Loucy (cell line): ENCODE data around the gene AP2B1.

Experiments
- H2AFZ ChIP-seq: fragments of 200-600 bp; sonication (generic); 2 replicates; pipeline ENCODE4 v1.6.0; 2016; ENCODE audit warnings: antibody characterized with exemption, mild to moderate bottlenecking, low read length, moderate library complexity
- H3F3A ChIP-seq: fragments of 200-600 bp; 2 replicates; pipeline ENCODE4 v1.6.0; 2016; ENCODE audit warnings: antibody characterized with exemption, low read depth, mild to moderate bottlenecking
- H3K27me3 ChIP-seq: fragments of 200-600 bp; sonication (generic); 2 replicates; pipeline ENCODE4 v1.6.1; 2014; ENCODE audit warnings: low read length, mild to moderate bottlenecking; ENCODE audit not compliant: insufficient read depth, poor library complexity, severe bottlenecking
- H3K36me3 ChIP-seq: fragments of 200-600 bp; sonication (generic); 2 replicates; pipeline ENCODE4 v1.6.1; 2016; ENCODE audit warnings: low read length; ENCODE audit not compliant: insufficient read depth
- H3K4me1 ChIP-seq: fragments of 200-600 bp; sonication (generic); 2 replicates; pipeline ENCODE4 v1.5.1; 2014; ENCODE audit warnings: low read length, mild to moderate bottlenecking; ENCODE audit not compliant: insufficient read depth, poor library complexity, severe bottlenecking
- H3K4me2 ChIP-seq: fragments of 200-600 bp; sonication (generic); 2 replicates; pipeline ENCODE4 v1.6.0; 2014; ENCODE audit warnings: antibody characterized with exemption, low read length, low read depth, mild to moderate bottlenecking; ENCODE audit not compliant: poor library complexity, severe bottlenecking
- H3K4me3 ChIP-seq: fragments of 200-600 bp; sonication (generic); 2 replicates; pipeline ENCODE4 v1.5.1; 2014; ENCODE audit warnings: low read length, mild to moderate bottlenecking, mixed read lengths; ENCODE audit not compliant: poor library complexity, severe bottlenecking
- H3K79me2 ChIP-seq: fragments of 200-600 bp; sonication (generic); 2 replicates; pipeline ENCODE4 v1.6.1; 2014; ENCODE audit warnings: low read length; ENCODE audit not compliant: insufficient read depth
- H3K9ac ChIP-seq: fragments of 200-600 bp; sonication (generic); 2 replicates; pipeline ENCODE4 v1.6.0; 2014; ENCODE audit warnings: mild to moderate bottlenecking, low read depth, low read length, moderate library complexity; ENCODE audit not compliant: poor library complexity, severe bottlenecking
- H3K9me2 ChIP-seq: fragments of 200-600 bp; sonication (generic); replicated peaks from 2 replicates; pipeline ENCODE4 v1.6.1; 2016; ENCODE audit warnings: low read depth, low read length, mixed read lengths
- H3K9me3 ChIP-seq: fragments of 200-600 bp; sonication (generic); 2 replicates; pipeline ENCODE4 v1.6.1; 2014; ENCODE audit warnings: mild to moderate bottlenecking, antibody characterized with exemption, low read length, low read depth; ENCODE audit not compliant: insufficient read depth
- H4K20me1 ChIP-seq: fragments of 200-600 bp; sonication (generic); 2 replicates; pipeline ENCODE4 v1.6.0; 2014; ENCODE audit warnings: antibody characterized with exemption, low read length, mild to moderate bottlenecking; ENCODE audit not compliant: insufficient read depth, poor library complexity, severe bottlenecking
- EZH2phosphoT487 ChIP-seq: fragments of 200-600 bp; IDR thresholded peaks from 2 replicates; pipeline ENCODE4 v1.6.1; 2018; ENCODE audit warnings: antibody characterized with exemption, mild to moderate bottlenecking, moderate library complexity, borderline replicate concordance
- TF ChIP-seq, protein P1 (sequence below): fragments of 200-600 bp; sonication (generic); conservative IDR thresholded peaks from 2 replicates; pipeline ENCODE4 v1.5.1; 2014; ENCODE audit warnings: mild to moderate bottlenecking, antibody characterized with exemption, low read length

AP2B1 gene

GRCh38 chr17:35596072-35596471, 8.9 kb downstream of the AP2B1 start:
- H3F3A ChIP-seq = no peaks in the 10 kb centered on the region
- no peak overlapping the region for H3K4me3 ChIP-seq
- H2AFZ ChIP-seq = no peak overlapping the region
- H3K36me3 ChIP-seq = peaks cover 65% of the 10 kb centered on the region
- no peaks in the 10 kb centered on the region for H3K9me2 ChIP-seq
- H3K79me2 ChIP-seq = peaks cover 40% of the 10 kb centered on the region; the same call in 1 of the 2 replicates
- H3K9ac ChIP-seq = no peak overlapping the region
- H3K27me3 ChIP-seq = no peaks in the 10 kb centered on the region
- no peak for TF ChIP-seq EZH2phosphoT487
- TF ChIP-seq, protein P1, sequence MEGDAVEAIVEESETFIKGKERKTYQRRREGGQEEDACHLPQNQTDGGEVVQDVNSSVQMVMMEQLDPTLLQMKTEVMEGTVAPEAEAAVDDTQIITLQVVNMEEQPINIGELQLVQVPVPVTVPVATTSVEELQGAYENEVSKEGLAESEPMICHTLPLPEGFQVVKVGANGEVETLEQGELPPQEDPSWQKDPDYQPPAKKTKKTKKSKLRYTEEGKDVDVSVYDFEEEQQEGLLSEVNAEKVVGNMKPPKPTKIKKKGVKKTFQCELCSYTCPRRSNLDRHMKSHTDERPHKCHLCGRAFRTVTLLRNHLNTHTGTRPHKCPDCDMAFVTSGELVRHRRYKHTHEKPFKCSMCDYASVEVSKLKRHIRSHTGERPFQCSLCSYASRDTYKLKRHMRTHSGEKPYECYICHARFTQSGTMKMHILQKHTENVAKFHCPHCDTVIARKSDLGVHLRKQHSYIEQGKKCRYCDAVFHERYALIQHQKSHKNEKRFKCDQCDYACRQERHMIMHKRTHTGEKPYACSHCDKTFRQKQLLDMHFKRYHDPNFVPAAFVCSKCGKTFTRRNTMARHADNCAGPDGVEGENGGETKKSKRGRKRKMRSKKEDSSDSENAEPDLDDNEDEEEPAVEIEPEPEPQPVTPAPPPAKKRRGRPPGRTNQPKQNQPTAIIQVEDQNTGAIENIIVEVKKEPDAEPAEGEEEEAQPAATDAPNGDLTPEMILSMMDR = no peak
- no peak overlapping the region for H3K4me2 ChIP-seq
- H4K20me1 ChIP-seq = peaks cover 27% of the 10 kb centered on the region
- no peaks in the 10 kb centered on the region for H3K9me3 ChIP-seq
- peaks cover 11% of the 10 kb centered on the region for H3K4me1 ChIP-seq

- no peaks in the 10 kb centered on the region for H3F3A ChIP-seq
- no peaks in the 10 kb centered on the region for H3K9me2 ChIP-seq
- H3K4me2 ChIP-seq = no peak overlapping the region
- TF ChIP-seq EZH2phosphoT487 = no peak
- TF ChIP-seq, protein P1 = no peak
- peaks cover 9% of the 10 kb centered on the region for H3K4me1 ChIP-seq
- peaks cover 34% of the 10 kb centered on the region; the same call in 1 of the 2 replicates for H3K79me2 ChIP-seq
- H3K4me3 ChIP-seq = no peak overlapping the region
- H4K20me1 ChIP-seq = peaks cover 21% of the 10 kb centered on the region
- no peak overlapping the region for H2AFZ ChIP-seq
- no peak overlapping the region for H3K9ac ChIP-seq
- peaks cover 71% of the 10 kb centered on the region for H3K36me3 ChIP-seq
- H3K27me3 ChIP-seq = no peaks in the 10 kb centered on the region
- H3K9me3 ChIP-seq = no peaks in the 10 kb centered on the region
These were observed 9.6 kb downstream of the AP2B1 start for GRCh38 chr17:35596530-35597233.

DNA sequence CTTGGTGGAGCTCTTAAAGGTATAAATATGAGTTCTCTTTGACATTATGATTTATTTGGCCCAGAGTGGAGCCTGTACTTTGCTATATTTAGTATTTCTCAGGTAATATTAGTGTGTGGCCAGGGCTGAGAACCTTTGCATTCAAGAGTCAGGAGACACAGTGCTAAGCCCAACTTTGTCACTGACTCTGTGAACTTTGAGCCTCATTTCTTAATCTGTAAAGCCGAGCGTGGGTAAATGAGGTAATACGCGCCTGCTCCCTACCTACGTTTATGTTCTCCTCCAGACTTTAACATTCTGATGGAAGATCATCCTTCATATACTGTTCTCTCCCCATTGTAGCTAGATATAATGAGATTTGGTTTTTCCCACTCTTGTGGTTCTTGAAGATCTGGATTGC, 10.5 kb downstream of the AP2B1 start:
- Histone ChIP-seq H3K4me1 (peaks cover 6% of the 10 kb centered on the region), H2AFZ (no peak overlapping the region), H3K9me2 (no peaks in the 10 kb centered on the region), H3F3A (no peaks in the 10 kb centered on the region), H3K36me3 (peaks cover 80% of the 10 kb centered on the region), H3K4me2 (no peak overlapping the region), H4K20me1 (peaks cover 21% of the 10 kb centered on the region), H3K4me3 (no peak overlapping the region), H3K79me2 (peaks cover 26% of the 10 kb centered on the region; the same call in 1 of the 2 replicates), H3K9me3 (no peaks in the 10 kb centered on the region), H3K27me3 (no peaks in the 10 kb centered on the region), H3K9ac (no peak overlapping the region)
- TF ChIP-seq, protein P1 = no peak
- no peak for TF ChIP-seq EZH2phosphoT487
